ENCODE results near the gene TKTL1.

Gene TKTL1

DNA sequence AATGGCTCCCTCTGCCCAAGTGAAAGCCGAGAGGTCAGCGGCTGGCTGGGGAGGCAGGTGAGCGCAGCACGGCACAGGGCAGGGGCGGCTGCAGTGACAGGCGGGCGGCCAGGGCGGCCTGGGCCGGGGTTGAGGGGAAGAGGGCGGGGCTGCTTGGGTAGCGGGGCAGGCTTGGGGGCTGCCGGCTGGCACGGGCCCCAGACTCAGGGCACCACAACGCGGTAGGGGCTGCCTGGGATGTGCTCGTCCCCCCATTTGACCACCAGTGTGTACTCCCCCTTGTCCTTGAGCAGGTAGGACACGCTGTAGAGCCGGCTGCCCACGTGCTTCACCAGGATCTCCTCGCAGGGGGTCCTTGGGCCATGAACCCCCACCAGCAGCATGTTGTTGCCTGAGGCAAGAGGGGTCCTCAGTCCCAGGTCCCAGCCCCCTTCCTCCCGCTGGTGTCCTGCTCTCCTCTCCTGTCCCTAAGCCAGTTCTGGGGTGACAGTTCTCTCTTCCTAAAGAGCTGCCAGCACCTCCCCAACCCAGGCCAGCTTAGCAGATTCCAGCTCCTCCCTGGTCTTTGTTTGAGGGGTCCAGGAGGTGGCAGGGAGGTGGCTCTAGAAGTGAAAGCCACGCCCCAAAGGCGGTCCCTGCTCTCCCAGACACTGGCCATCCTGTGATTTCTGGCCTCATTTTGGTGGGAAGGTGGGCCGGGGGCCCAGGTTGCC lies 53.2 kb downstream of the TKTL1 start:
- no peak for DNase-seq

DNA sequence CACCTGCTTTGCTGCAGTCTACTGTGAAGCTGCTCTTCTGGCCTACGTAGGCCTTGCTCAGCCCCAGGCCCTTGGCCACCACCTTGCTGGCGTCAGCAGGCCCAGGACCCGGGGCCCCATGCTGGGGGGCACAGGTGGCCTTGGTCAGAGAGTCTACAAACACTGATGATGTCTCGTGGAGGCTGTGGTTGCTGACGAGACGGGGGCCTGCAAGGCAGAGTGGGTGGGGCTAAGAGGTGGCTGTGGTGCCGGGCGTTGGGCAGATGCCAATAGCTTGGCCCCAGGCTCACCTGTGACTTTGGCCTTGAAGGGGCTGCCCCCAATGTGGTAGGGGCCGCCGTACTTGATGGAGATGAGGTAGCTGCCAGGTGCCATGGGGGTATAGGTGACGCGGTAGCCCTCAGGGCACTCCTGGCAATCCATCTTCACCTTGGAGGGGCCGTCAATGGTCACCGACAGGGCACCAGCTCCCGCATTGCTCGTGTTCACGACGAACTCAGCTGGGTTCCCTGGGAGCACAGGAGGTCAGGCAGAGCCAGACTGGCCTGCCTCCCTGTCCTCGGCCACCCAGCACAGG lies 53.9 kb downstream of the TKTL1 start:
- no peak for DNase-seq

DNA sequence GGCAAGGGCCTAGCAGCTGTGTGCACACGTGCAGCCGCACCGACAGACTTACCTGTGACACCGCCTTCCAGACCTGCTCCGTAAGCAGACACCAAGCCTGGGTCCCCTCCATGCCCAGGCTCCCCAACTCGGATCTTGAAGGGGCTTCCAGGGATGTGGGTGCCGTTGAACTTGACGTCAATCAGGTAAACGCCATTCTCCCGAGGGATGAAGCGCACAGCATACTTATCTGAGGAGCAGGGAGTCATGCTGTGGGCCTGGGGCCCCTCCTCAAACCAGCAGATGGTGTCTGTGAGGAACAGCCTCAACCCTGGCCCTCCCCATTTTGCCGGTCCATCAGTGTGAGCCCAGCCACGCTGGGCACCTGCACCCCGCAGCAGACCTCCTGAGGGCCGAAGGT lies 54.4 kb downstream of the TKTL1 start:
- DNase-seq: no peak

DNA sequence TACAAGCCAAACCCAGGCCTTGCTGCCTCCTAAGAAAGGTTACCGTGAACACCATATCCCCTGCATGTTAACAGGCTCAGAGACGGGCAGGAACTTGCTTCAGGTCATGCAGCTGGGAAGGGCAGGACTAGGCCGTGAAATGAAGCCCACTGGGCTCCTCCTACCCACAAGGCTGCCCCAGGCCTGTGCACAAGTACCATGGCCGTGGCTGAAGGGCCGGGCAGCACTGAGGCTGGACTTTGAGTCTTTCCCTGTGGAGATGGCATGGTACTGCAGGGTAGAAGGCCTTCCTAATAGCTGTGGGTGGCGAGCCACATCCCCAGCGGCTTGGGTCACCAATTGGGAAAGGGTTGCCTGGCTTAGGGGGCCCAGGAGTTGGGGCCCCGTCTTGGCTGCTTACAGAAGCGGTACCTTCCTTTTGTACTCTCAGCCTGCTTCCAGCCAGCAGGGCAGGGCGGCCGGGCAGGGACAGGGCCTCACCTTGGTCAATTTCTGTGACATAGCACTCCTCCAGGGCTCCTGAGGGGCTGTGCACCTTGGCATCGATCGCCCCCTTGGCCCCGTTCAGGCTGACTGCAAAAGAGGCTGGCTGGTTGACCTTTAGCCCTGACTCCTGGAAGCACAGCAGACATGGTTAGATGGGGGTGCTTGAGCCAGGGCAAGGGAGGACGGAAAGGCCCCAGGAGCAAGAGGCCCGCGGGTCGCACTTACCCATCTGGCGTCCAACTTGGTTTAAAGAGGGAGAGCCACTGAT lies 55.0 kb downstream of the TKTL1 start:
- no peak for DNase-seq

DNA sequence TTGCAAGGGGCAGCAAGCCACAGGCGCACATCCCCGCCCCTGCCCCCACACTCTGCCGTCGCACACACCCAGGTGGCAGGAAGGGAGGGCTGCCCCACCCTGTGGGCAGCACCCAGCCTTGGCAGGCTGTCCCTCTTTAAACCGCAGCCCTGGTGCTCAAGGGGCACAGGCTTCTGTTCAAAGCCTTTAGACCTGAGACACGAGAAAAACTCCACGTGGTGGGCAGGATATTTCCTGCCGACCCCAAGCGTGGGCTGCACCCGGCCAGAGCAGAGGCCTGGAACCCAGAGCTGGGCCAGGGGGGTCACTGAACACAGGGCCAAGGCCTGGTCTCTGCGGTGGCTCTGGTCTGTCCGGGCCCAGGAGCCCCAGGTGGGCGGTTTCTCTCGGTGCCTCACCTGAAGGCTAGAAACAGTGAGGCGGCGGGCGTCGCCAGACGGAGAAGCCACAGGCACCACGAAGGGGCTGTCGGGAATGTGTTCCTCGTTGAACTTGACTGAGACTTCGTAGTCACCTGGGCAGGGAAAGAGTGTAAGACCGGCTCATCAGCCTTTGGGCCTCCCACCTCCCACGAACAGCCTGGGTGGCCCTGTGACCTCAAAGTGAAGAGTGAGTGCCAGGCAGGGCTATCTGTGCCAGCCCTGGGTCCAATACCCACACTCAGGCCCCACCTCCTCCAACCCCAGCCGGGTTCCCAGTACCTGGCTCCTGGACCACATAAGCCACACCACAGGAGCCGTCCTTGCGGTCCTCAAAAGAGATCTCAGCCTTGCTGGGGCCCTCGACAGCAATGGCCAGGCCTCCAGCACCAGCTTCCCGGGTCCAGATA lies 55.8 kb downstream of the TKTL1 start:
- no peak for DNase-seq

DNA sequence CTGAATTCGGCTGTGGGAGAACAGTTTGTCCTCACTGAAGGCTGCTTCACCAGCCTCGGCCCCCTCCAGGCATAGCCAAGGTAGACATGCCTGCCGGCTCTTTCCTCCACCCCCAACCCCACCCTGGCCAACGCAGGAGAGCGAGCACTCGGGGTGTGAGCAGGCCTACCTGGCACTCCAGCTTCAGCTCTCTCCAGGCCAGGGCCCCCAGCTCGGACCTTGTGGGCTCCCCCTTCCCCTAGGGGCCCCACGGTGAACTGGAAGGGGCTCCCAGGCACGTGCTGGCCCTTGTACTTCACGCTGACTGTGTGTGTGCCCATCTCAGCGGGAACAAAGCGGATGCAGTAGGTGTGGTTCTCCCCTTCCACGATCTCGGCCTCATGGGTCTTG lies 56.4 kb downstream of the TKTL1 start:
- no peak for DNase-seq

DNA sequence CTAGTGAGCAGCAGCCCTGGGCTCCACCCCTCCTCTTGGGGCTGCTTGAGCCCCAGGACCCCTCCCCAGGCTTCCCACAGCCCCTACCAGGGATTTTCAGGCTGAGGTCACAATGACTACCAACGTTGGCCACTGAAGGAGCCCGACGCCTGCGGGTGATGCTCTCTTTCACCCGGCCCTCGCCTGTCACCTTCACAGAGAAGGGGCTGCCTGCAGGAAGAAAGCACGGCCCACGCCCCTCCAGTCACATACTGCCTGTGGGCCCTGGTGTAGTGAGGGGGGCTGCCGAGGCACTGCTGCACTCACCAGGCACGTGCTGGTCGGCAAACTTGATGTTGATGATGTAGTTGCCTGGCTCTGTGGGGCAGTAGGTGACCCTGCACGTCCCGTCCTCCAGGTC lies 56.9 kb downstream of the TKTL1 start:
- DNase-seq: no peak

DNA sequence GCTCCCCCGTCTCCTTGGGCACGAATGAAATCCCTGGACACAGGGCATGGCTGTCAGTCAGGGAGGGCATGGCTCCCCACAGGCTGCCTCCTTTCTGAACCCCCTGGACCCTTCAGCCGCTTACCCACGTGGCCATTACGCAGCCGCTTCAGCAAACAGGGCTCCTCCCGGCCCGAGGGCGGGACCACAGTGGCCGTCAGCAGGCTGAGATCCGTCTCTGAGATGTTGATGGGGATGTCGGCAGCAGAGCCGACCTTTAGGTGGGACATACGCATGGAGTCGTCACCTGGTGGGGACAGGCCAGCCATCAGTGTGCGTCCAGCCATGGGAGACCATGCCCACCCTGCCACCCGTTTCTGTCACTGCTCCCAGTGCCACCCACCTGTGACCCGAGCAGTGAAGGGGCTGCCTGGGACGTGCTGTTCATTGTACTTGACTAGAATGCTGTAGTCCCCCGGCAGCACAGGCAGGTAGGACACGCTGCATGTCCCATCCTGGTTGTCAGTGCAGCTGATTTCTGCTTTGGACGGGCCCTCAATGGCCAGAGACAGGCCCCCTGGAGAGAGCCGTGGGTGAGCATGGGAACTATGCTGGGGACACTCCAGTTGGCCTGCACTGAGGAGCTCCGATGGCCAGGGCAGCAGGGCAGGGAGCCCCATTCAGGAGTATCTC lies 57.7 kb downstream of the TKTL1 start:
- DNase-seq: no peak

DNA sequence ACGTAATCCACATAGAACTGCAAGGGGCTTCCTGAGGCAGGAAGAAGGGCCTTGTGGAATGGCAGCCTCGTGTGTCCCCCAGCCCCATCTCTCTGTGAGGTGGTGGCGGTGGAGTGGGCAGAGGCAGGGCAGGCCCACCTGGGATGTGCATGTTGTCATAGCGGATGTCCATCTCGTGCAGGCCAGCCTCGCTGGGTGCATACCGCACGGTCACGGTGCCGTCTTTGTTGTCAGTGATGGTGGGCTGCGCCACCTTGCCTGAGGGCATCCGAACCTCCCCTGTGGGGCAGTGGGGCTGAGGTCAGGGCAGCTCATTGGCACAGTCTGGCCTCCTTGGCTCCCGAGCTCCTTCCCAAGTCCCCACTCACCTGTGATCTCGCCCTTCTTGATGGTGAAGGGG lies 58.4 kb downstream of the TKTL1 start:
- DNase-seq: no peak

DNA sequence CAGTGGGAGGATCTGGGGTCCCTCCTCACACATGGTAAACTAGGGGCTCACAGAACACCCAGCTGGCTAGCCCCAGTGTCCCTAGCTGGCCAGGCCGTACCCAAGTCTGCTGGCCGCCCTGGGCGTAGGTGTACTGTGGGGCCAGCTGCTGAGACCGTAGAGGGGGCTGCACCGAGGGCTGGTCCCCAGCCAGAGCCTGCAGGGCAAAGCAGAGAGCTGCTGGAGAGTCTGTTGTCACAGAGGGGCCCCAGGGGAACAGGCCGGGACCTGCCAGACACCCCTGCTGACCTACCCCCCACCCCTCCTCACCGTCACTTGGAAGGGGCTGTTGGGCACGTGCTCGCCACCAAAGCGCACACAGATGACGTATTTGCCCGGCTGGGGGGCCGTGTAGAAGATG lies 58.9 kb downstream of the TKTL1 start:
- no peak for DNase-seq

DNA sequence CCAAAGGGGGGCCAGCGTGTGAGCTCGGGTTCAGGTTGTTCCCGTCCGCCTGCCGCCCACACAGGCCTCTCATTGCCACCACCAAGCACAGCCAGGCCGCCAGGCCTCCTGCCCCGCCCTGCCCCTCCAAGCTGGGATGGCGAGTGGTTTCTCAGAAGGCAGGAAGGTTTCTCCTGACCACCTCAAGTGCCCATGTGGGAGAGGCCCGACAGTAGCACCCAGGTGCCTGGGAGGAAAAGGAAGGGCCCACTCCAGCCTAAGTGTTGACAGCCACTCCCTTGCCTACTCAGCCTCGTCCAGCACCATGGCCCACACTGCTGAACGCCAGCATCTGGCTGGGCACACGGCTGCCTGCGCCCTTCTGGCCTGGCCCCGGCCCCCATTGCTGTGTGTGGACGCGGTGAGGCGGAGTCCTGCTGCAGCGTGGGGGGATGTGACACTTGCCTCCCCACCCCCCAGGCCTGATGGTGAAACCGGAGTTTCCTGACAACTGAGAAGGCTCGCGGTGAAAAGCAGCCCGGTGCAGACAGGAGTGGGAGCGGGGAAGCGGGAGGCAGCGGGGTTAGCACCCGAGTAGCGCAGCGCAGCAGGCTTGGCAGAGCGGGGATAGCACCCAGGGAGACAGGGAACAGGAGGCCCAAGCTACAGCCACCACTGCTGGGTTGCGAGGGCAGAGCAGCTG lies 59.6 kb downstream of the TKTL1 start:
- DNase-seq: no peak

DNA sequence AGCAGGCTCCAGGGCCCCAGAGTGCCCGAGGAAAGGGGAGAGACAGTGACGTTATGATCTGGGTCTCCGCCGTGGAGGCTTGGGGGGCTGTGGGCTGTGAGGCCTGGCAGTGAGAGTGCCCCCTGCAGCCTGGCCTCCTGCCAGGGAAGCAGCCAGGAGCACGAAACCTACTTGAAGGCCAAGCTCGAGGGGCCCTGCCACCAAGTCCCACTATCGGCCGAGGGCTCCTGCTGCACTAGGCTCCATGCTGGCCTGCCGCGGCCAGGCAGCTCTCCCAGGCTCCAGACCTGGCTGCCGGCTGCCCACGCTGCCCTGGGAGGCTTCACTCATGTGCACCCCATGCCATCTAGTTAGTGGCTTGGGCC lies 60.2 kb downstream of the TKTL1 start:
- no peak for DNase-seq

DNA sequence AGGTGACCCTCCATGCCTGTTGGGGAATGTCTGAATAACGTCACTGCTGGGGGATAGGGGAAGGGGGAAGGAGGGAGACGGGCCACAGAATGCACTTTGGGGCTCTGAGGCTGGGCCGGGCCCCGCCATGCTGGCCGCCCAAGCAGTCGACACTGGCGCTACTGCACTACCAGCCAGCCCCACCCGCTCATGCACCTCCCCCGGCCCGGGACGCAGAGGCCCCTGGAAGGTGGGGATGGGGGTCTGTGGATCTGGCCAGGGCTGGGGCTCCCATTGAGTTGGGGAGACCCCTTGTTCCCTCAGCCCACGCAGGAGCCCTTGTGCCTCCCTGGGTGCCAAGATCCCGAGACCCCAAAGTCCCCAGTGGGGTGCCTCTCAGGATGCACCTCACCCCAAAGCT lies 61.0 kb downstream of the TKTL1 start:
- DNase-seq: no peak

DNA sequence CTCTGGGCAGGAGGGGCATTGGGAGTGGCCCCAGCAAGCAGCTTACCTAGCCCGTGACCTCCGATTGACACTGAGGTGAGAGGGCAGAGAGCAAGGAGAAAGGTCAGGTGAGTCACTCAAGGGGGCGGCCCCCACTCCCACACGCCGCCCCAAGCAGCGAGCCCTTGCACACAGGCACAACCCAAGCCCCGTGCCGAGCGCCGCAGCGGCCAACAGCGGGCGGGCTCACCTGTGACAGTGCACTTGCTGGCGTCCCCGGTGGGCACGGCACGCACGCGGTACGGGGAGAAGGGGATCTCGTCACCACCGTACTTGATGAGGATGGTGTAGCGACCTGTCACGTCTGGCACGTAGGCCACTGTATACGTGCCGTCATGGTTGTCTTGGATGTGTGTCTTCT lies 61.6 kb downstream of the TKTL1 start:
- DNase-seq: no peak

DNA sequence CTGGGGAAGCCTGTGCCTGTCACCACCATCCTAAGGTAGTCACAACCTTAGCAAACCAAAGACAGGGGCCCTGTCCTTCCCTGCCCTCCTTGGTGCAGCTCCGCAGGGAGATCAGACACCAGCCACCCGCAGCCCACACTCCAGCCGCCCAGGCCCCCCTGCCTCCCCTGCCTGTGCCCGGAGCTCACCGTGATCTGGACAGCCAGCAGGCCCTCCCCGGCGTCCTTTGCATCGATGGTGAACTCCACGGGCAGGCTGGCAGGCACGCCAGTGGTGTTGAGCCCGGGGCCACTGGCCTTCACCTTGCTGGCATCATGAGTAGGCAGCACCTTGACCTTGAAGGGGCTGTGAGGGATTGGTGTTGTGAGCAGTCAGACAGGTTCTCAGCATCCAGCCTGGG lies 62.4 kb downstream of the TKTL1 start:
- DNase-seq: no peak

DNA sequence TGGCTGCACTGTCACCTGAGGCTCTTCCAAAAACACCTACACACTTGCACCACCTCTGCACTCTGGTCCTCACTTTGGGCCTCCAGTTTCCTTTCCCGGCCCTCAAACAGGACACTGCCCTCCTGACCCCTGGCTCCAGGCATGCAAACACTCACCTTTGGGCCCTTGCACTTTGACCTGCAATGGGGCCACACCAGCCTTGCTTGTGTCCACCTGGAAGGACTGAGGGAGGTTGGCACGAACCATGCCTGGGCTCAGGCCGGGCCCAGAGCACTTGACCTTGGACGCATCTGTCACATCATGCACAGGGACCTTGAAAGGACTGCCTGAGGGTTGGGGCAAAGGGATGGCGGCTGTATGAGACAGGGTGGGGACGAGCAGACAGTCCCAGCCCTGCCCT lies 63.2 kb downstream of the TKTL1 start:
- no peak for DNase-seq

DNA sequence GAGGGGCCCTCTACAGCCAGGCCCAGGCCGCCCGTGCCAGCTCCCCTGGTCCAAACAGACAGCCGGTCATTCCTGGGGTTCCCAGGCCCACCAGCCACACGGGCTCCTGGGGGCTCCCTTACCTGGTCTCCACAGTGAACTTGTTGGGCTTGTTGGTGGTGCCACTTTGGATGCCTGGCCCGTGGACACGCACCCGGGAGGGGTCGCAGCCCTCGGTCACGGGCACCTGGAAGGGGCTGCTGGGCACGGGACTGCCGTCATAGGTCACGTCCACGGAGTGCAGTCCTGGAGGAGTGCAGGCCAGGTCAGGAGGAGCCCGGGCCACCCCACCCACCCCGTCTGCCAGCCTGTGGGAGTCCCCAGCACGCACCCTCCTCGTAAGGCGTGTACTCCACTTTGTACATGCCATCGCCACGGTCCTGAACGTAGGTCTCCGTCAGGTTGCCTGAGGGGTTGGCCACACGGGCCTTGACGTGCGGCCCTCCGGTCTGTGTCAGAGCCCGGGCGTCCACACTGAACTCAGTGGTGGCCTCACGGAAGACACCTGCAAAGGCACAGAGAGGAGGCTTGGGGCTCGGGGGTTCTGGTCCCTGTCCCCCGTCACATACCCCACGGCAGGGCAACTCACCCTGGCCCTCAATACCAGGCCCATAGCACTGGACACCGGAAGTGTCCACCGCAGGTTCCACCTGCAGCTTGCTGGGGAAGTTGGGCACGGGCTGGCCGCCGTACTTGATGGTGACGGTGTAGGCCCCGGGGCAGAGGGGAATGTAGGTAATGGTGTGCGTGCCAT lies 64.0 kb downstream of the TKTL1 start:
- DNase-seq: no peak

DNA sequence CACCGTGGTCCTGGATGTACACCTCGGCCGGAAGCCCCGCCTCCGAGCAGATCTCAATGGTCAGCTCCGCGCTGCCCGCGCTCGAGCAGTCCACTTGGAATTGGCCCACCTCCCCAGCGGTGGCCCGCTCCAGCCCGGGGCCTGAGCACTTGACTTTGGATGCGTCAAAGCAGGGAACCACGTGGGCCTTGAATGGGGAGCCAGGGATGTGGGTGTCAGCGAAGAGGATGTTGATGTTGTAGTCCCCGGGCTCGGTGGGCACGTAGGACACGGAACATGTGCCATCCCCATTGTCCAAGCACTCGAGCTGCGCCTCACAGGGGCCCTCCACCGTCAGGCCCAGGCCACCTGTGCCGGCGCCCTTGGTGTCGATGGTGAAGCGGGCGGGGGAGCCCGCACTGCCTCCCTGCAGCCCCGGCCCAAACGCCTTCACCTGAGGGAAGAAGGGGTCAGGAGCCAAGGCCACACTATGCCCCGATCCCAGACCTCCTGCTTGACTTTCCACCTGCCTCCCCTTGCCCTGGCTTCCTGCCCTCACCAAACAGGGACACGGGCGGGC lies 64.6 kb downstream of the TKTL1 start:
- DNase-seq: no peak

DNA sequence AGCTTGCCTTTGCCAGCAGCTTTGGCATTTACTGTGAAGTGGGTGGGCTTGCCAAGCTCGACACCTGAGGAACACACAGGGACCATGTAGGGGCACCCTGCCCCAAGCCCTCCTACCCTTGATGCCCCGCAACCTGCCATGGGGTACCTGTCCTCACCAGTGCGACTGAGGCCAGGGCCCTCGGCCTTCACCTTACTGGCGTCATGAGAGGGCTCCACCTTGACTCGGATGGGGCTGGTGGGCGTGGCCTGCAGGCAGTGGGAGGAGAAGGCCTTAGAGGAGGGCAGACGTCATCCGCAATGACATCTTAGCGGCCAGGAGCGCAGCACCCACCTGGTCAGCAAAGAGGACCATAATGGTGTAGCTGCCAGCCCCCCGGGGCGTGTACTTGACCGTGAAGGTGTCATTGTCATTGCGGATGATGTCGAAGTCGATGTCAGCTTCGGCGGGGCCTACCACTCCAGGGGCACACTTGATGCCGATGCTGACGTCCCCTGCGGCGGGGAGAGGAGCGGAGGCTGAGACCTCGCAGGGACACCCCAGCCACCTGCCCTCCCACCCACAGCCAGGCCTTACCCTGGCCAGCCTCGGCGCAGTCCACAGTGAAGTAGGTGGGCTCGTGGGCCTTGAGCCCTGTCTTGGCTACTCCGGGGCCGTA lies 66.6 kb downstream of the TKTL1 start:
- no peak for DNase-seq

DNA sequence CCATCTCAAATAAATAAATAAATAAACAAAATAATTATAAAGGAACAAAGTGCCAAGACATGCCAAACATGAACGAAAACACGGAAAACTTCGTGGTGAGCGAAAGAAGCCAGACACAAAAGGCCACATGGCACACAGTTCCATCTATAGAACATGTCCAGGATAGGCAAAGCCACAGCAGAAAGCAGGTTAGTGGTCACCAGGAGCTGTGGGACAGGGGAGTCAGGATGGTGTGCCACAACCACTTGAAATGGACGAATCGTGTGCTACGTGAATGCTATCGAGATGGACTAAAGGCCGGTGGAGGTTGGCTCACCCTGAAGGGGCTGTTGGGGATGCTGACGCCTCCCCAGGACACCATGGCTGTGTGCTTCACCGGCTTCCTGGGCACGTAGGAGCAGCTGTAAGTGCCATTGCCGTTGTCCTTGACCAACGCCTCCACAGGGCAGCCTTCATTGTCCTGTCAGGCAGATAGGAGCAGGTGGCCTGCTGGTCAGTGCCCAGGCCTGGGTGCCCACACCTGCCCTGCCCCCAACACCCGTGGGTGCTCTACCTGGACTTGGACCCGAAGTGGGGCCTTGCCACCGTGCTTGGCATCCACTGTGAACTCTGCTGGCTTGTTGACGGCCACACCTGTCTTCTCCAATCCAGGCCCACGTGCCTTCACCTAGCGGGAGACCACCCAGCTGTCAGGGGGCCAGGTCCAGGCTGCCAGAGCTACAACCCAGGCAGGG lies 68.3 kb downstream of the TKTL1 start:
- no peak for DNase-seq

Data from right forelimb (tissue), 1 donor.